Upper lobe of left lung (tissue), 6 donors: Measurements from ENCODE around the gene LRRC42. TPM values are rescaled to one million over a fixed set of nuclear protein-coding genes. Genes with fewer than 3 reads are reported as not detected.
A peak's percentile ranks its signal among the peaks of the same experiment; 100 is the strongest.

Experiments
- ATAC-seq, 2 donors: fragments of 200-7000 bp; cut with Tn5 transposase; one replicate each; pipeline ENCODE4 v1.9.1; 2022; ENCODE audit warnings: mild to moderate bottlenecking in 2 of 2, moderate library complexity in 2 of 2; ENCODE audit not compliant: low FRiP score in 2 of 2
- DNase-seq, 2 donors: peaks; one replicate each; pipeline ENCODE4 v3.0.0-alpha.2; 2019 to 2020
- H3K27ac ChIP-seq, 4 donors: fragments of 200-600 bp; sonication (generic); one replicate each; pipeline ENCODE4 v1.5.1; 2016 to 2019
- H3K27me3 ChIP-seq, 4 donors: fragments of 200-600 bp; sonication (generic); one replicate each; pipeline ENCODE4 v1.5.1; 2017 to 2019
- H3K36me3 ChIP-seq, 4 donors: fragments of 200-600 bp; sonication (generic); one replicate each; pipeline ENCODE4 v1.5.1; 2016 to 2019
- H3K4me1 ChIP-seq, 4 donors: fragments of 200-600 bp; sonication (generic); one replicate each; pipeline ENCODE4 v1.5.1; 2018 to 2019
- H3K4me3 ChIP-seq, 4 donors: fragments of 200-600 bp; sonication (generic); one replicate each; pipeline ENCODE4 v1.5.1; 2017 to 2019; ENCODE audit warnings: mild to moderate bottlenecking in 2 of 4, moderate library complexity in 1 of 4
- H3K9me3 ChIP-seq, 4 donors: fragments of 200-600 bp; sonication (generic); one replicate each; pipeline ENCODE4 v1.5.1; 2018 to 2019
- CTCF ChIP-seq, 6 experiments: fragments of 450-650 bp in 4 of 6; fragments of 200-600 bp in 2 of 6; sonication (generic) in 2 of 6; IDR thresholded peaks; one replicate each; pipeline ENCODE4 v1.5.1; 2016 to 2019; ENCODE audit warnings: antibody characterized with exemption in 6 of 6
- EP300 ChIP-seq, 4 donors: sonication (generic); formaldehyde crosslinking; IDR thresholded peaks; one replicate each; pipeline ENCODE4 v1.5.1; 2017; ENCODE audit warnings: antibody characterized with exemption in 4 of 4, control low read depth in 2 of 4
- POLR2A ChIP-seq, 4 donors: fragments of 450-650 bp; IDR thresholded peaks; one replicate each; pipeline ENCODE4 v1.5.1; 2016 to 2017; ENCODE audit warnings: antibody characterized with exemption in 4 of 4, mild to moderate bottlenecking in 2 of 4
- POLR2AphosphoS5 ChIP-seq, 2 donors: sonication (generic); formaldehyde crosslinking; IDR thresholded peaks; one replicate each; pipeline ENCODE4 v1.5.1; 2017; ENCODE audit warnings: antibody characterized with exemption in 2 of 2
- WGBS, 2 donors: methylation state at CpG; one replicate each; pipeline ENCODE4 v1.1.5; 2017 to 2018; 5-methylcytosine and 5-hydroxymethylcytosine counted together
- total RNA-seq, 6 donors: library from RNA; depleted of rRNA in 4 of 6; stranded (reverse); fragments of >200 nt in 4 of 6; gene quantifications; one replicate each; pipeline versions ENCODE4 v1.1.0 to v1.2.1, GENCODE V29; 2016 to 2021
- donor health status: DM: no; HTN: no; CAD: no; lungs with moderate emphysema.
- donor health status: DM: no; HTN: yes; CAD: no; lungs with severe emphysema.

LRRC42 gene
- total RNA-seq, 6 donors from 2014 or later = 13.2 to 26.6 (median 17.6) TPM

- ATAC-seq (no peak), DNase-seq (no peak)
- H3K4me3 ChIP-seq = no peak overlapping the region
- no peaks in the 10 kb centered on the region for H3K27me3 ChIP-seq
- no peaks in the 10 kb centered on the region for H3K9me3 ChIP-seq
- TF ChIP-seq POLR2AphosphoS5 (IDR thresholded peaks at IDR 0.05) (no peak), POLR2A (IDR thresholded peaks at IDR 0.05) (no peak), CTCF (IDR thresholded peaks at IDR 0.05) (no peak), EP300 (IDR thresholded peaks at IDR 0.05) (no peak)
- peaks cover 0 to 14% (median 6%) of the 10 kb centered on the region in 4 donors for H3K4me1 ChIP-seq
- WGBS, 2 donors = 92 to 99% methylated on average over 6 of the region's 6 CpGs
- no peaks in the 10 kb centered on the region for H3K36me3 ChIP-seq
- H3K27ac ChIP-seq = no peak overlapping the region
These were observed 35.1 kb downstream of the LRRC42 start for GRCh38 chr1:53981220-53981619.

- 28 to 39% methylated on average over 20 of the region's 20 CpGs for WGBS, 2 donors
- DNase-seq = peak in 1 of 2 donors; percentile 53
- Histone ChIP-seq H3K4me3 (peak overlapping the region in 3 of 4 donors; percentile 28 to 44 (median 44)), H3K27ac (peak overlapping the region in 1 of 4 donors; percentile 38), H3K4me1 (peaks cover 0 to 14% (median 6%) of the 10 kb centered on the region in 4 donors), H3K36me3 (no peaks in the 10 kb centered on the region), H3K27me3 (no peaks in the 10 kb centered on the region), H3K9me3 (no peaks in the 10 kb centered on the region)
- ATAC-seq = peak; percentile 9 to 79
- no peak for TF ChIP-seq CTCF (IDR thresholded peaks at IDR 0.05)
- TF ChIP-seq POLR2A (IDR thresholded peaks at IDR 0.05) = no peak
- no peak for TF ChIP-seq EP300 (IDR thresholded peaks at IDR 0.05)
- no peak for TF ChIP-seq POLR2AphosphoS5 (IDR thresholded peaks at IDR 0.05)
These were observed 36.0 kb downstream of the LRRC42 start for GRCh38 chr1:53982034-53982762.

- peak overlapping the region in 3 of 4 donors; percentile 28 to 44 (median 44) for H3K4me3 ChIP-seq
- DNase-seq = no peak
- H3K4me1 ChIP-seq = peaks cover 0 to 14% (median 6%) of the 10 kb centered on the region in 4 donors
- H3K9me3 ChIP-seq = no peaks in the 10 kb centered on the region
- H3K27me3 ChIP-seq = no peaks in the 10 kb centered on the region
- TF ChIP-seq POLR2AphosphoS5 (IDR thresholded peaks at IDR 0.05) = no peak
- no peak for ATAC-seq
- H3K27ac ChIP-seq = peak overlapping the region in 1 of 4 donors; percentile 38
- no peaks in the 10 kb centered on the region for H3K36me3 ChIP-seq
- WGBS, 2 donors = 49 to 57% methylated on average over 4 of the region's 4 CpGs
These were observed 36.6 kb downstream of the LRRC42 start for GRCh38 chr1:53982763-53983104.

GRCh38 chr1:53984726-53985125, 38.6 kb downstream of the LRRC42 start:
- ATAC-seq (no peak), DNase-seq (no peak)
- H3K27ac ChIP-seq = no peak overlapping the region
- no peaks in the 10 kb centered on the region for H3K27me3 ChIP-seq
- H3K9me3 ChIP-seq = no peaks in the 10 kb centered on the region
- no peak for TF ChIP-seq POLR2AphosphoS5 (IDR thresholded peaks at IDR 0.05)
- TF ChIP-seq CTCF (IDR thresholded peaks at IDR 0.05) = no peak
- no peak for TF ChIP-seq POLR2A (IDR thresholded peaks at IDR 0.05)
- no peak for TF ChIP-seq EP300 (IDR thresholded peaks at IDR 0.05)
- H3K4me1 ChIP-seq = peaks cover 0 to 14% (median 6%) of the 10 kb centered on the region in 4 donors
- H3K36me3 ChIP-seq = no peaks in the 10 kb centered on the region
- no peak overlapping the region for H3K4me3 ChIP-seq

- Histone ChIP-seq H3K9me3 (no peaks in the 10 kb centered on the region), H3K27ac (no peak overlapping the region), H3K4me1 (peaks cover 0 to 14% (median 6%) of the 10 kb centered on the region in 4 donors), H3K36me3 (no peaks in the 10 kb centered on the region), H3K27me3 (no peaks in the 10 kb centered on the region), H3K4me3 (no peak overlapping the region)
- DNase-seq (no peak), ATAC-seq (no peak)
- 91 to 92% methylated on average over 3 of the region's 3 CpGs for WGBS, 2 donors
- TF ChIP-seq POLR2A (IDR thresholded peaks at IDR 0.05) (no peak), POLR2AphosphoS5 (IDR thresholded peaks at IDR 0.05) (no peak), EP300 (IDR thresholded peaks at IDR 0.05) (no peak)
These were observed 40.3 kb downstream of the LRRC42 start for GRCh38 chr1:53986458-53986857.

- ATAC-seq = no peak
- Histone ChIP-seq H3K36me3 (no peaks in the 10 kb centered on the region), H3K4me1 (peaks cover 0 to 2% (median 0%) of the 10 kb centered on the region in 4 donors), H3K9me3 (no peaks in the 10 kb centered on the region), H3K4me3 (no peak overlapping the region), H3K27me3 (no peaks in the 10 kb centered on the region), H3K27ac (no peak overlapping the region)
- DNase-seq = no peak
- TF ChIP-seq POLR2A (IDR thresholded peaks at IDR 0.05) = no peak
- no peak for TF ChIP-seq CTCF (IDR thresholded peaks at IDR 0.05)
- TF ChIP-seq EP300 (IDR thresholded peaks at IDR 0.05) = no peak
- TF ChIP-seq POLR2AphosphoS5 (IDR thresholded peaks at IDR 0.05) = no peak
- WGBS, 2 donors = 89 to 93% methylated on average over 2 of the region's 2 CpGs
These were observed 41.7 kb downstream of the LRRC42 start for GRCh38 chr1:53987880-53988279.
